GM21526 (cell line): ENCODE results near the gene NAIP.
"Not testable (repeated sequence)": the region's sequence is repeated elsewhere in the genome, so short reads cannot be mapped to it uniquely, and the experiment has no call there.

Source experiments
- ATAC-seq: cut with Tn5 transposase; IDR thresholded peaks from one replicate; pipeline ENCODE4 v1.9.1; 2021; ENCODE audit warnings: moderate library complexity; ENCODE audit not compliant: unreplicated experiment, low FRiP score

The NAIP gene, protein sequence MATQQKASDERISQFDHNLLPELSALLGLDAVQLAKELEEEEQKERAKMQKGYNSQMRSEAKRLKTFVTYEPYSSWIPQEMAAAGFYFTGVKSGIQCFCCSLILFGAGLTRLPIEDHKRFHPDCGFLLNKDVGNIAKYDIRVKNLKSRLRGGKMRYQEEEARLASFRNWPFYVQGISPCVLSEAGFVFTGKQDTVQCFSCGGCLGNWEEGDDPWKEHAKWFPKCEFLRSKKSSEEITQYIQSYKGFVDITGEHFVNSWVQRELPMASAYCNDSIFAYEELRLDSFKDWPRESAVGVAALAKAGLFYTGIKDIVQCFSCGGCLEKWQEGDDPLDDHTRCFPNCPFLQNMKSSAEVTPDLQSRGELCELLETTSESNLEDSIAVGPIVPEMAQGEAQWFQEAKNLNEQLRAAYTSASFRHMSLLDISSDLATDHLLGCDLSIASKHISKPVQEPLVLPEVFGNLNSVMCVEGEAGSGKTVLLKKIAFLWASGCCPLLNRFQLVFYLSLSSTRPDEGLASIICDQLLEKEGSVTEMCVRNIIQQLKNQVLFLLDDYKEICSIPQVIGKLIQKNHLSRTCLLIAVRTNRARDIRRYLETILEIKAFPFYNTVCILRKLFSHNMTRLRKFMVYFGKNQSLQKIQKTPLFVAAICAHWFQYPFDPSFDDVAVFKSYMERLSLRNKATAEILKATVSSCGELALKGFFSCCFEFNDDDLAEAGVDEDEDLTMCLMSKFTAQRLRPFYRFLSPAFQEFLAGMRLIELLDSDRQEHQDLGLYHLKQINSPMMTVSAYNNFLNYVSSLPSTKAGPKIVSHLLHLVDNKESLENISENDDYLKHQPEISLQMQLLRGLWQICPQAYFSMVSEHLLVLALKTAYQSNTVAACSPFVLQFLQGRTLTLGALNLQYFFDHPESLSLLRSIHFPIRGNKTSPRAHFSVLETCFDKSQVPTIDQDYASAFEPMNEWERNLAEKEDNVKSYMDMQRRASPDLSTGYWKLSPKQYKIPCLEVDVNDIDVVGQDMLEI (N-terminal part only)

DNA sequence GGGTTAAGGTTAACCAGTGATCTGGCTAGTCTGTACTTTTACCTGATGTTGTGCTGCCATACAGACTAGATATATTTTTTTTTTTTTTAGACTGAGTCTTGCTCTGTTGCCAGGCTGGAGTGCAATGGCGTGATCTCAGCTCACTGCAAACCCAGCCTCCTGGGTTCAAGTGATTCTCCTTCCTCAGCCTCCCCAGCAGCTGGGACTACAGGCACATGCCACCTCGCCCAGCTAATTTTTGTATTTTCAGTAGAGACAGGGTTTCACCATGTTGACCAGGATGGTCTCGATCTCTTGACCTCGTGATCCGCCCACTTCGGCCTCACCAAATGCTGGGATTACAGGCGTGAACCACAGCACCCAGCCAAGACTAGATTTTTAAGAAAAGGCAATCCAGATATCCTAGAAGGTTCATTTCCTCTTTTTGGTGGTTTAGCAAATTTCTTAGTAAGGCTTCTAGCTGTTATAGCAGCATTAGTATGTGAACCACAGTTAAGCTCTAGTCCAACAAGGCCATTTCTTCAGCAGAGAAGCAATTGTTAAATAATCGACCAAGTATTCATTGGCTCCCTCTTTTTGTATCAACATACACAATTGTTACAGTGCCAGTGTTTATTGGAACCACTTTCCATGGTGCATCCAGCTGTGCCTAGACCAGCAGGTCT is at the start of gene NAIP:
NAIP (minus strand) TSS at position 51 of the 665 bp plus-strand sequence. CDS start 12,424 bp downstream, outside the sequence.
- ATAC-seq: not testable (repeated sequence)

DNA sequence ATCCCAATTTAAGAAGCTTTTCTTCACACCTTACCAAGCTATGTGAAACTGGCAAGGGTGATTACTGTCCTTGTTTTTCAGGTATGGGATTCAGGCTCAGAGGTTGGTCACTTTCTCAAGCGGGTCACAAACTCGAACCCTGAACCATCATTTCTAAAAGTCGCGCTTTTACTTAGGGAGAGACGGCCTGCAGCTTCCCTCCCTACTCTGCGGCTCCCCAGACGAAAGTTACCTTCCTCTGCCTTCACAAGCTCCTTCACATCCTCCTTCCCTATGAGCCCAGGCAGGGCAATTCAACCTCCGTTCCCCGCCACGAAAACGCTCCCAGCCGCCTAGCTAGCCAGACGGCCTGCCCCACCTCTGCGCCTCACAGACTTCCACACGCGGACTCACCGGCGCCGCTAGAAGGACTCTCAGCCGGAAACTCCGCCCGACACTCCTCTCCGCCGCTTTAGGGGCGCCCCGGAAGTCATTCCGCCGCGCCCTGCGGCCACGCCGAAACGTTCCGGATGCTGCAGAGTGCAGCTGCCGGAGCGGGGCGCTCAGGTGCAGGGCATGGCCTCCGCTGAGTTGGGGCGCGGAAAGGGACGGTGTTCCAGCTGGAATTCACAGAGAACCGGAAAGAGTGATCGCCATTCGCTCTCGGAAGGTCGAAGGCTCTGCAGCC is 42.3 kb upstream of the NAIP start, which contains the start of gene GTF2H2:
GTF2H2 (minus strand) TSS at position 415 of the 667 bp plus-strand sequence. CDS start 4,913 bp downstream, outside the sequence.
- peak; percentile 98 for ATAC-seq

DNA sequence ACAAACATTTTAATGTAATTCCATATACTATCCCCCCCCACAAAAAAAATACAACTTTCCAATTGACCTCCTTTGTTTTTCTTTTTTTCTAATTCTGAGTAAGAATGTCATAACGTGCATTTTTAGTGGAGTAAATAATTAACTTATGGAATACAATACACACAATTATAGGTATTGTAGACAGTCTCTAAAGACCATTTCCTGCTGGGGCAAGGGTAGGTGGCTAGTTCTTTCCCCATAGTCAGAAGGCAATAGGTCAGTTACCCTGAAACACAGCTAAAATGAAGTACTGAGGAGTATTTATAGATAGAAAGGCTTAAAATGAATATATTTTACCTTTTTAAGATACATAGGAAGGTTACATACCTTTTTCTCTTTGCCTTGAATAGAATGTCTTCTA is 36.2 kb upstream of the NAIP start:
- not testable (repeated sequence) for ATAC-seq

DNA sequence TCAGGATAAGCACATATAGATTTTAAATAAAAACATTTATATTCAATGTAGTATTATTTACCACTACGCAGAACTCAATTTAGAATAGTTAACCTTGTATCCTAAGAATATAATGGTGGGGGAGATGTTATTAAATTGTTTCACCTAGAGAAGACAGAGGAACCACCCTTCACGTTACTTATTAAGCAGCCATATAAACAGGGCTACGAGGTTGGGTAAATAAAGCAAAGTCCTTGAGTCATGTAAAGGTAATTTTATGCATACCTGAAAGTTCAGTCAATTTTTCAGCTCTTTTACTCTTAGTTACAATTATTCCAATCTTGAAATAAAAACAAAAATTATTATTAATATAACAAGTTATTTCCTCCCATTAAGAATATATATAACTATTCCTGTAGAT is 34.3 kb upstream of the NAIP start:
- not testable (repeated sequence) for ATAC-seq

DNA sequence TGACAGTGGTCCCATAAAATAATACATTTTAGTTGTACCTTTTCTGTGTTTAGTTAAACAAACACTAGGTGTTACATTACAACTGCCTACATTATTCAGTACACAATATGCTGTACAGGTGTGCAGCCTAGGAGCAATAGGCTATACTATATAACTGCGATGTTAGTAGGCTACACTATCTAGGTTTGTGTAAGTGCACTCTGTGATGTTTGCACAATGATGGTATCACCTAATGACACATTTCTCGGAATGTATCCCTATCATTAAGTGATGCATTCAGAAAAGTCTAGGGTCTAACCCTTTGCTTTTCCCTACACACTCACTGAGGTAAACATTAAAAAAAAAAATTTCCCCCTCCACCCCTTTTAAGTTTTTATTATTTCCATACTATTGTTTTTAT is 19.7 kb upstream of the NAIP start:
- ATAC-seq: not testable (repeated sequence)

DNA sequence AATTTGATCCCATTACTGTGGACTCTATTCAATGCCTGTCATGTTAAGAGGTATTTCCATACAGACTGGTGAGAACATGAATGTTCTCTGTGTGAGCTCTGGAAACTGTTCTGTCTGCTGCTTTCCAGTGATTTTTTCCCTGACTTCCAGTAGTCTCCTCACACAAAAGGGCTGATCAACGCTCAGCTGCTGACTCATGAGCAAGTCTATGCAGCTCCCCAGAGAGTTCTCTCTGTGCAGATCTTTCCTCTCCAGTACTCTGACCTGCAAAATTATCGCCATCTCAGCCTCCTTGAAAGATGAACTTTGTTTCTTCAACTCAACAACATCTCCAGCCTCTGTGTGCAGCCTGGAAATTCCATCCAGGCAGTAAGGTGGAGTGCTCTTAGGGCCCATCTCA is 19.0 kb upstream of the NAIP start:
- not testable (repeated sequence) for ATAC-seq

DNA sequence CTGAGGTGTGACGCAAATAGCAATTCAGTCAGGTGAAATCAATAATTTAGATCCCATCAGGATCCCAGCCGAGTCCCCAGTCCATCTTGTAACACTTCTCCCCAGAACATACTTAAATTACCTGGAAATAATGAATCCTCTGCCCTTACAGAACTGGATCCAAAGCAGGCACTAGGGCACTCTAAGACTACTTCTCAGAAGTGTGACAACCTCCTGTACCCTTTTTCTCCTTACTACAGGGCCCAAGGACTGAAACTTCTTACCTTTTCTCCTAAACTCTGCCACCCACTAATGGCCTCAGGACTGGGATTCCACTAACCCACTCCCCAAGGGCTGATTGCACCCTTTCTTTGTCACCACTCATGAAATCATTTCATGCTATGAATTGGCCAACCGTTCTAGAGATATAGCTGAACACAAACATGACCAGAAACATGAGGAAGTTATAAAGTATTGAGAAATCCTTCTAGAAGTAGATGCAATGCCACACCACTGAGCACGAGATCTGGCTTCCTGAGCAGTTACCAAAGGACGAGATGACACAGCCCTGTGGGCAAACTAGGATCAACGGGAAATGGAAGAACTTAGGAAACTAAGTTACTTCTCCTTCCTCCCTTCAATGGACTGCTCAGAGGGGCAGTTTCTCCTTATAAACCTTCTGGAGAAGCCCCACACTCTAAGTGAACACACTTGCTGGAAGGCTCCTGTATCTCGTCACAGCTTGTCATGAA is 6.1 kb upstream of the NAIP start:
- not testable (repeated sequence) for ATAC-seq

DNA sequence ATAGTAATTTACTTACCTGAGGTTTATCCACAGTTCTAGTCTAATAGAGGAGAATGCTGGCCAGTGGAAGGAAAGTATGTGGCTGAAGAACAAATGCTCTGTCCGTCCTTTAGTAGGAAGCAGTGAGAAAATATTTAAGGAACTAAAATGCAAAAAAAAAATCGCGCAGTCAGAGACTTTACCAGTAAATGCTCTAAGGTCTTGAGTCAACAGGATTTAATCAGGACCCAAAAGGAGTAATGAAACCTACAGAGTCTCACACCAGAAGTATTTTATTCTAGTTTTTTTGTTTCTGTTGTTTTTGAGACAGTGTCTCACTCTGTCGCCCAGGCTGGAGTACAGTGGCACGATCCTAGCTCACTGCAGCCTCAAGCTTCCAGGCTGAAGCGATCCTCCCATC is 4.5 kb downstream of the NAIP start:
- ATAC-seq: not testable (repeated sequence)

DNA sequence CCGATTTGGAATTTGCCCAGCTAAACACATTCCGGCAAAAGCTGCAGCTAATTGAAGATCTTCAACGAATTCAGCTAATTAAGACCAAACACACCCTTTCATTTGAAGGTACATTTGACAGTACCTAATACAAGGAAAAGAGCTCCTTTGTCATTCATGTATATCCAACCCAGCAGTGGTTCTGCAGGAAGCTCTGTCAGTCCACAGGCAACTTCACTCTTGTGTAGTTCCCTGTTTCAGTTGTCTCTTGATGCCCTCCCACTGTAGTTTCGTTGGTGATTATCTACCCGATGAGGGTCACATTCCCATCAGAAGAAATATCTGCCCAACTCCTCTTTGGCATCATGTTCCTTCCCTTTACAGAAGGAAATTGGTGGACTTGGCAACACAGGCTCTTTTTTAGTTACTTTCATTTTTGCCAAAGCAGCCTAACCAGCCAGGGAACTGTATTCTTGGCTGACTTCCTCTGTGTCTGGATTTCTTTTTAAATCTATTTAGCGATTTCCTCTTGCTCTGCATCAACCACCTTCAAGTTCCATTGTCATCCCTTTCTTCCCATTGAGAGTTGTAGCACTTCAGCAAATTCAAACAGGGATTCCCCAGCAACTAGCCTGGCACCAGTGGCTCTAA is 6.6 kb downstream of the NAIP start:
- ATAC-seq: not testable (repeated sequence)

DNA sequence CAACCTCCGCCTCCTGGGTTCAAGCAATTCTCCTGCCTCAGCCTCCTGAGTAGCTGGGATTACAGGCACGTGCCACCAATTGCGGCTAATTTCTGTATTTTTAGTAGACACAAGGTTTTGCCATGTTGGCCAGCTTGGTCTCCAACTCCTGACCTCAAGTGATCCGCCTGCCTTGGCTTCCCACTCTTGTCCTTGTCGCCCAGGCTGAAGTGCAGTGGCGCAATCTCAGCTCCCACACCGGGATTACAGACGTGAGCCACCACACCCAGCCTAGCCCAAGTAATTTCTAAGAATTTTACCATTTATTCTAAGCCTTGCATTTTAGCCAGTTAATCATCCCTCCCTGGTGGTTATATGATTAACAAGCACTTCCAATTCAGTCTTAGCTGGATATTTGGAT is 11.0 kb downstream of the NAIP start:
- no peak for ATAC-seq

DNA sequence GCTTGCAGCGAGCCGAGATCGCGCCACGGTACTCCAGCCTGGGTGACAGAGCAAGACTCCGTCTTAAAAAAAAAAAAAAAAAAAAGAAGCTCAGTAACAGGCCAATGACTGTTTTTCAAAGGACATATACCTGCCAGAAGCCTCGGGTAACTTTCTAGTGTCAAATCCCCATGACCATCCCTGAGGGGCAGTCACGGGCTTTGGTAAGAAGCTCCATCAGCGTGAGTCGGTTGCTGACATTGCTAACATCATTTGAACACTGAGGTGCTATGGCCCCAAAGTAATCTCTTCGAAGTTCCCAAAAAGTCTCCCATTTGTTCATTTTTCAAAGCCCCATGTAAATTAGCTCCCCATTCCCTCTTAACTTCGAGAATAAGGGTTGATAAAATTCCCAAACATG is 11.6 kb downstream of the NAIP start:
- no peak for ATAC-seq

DNA sequence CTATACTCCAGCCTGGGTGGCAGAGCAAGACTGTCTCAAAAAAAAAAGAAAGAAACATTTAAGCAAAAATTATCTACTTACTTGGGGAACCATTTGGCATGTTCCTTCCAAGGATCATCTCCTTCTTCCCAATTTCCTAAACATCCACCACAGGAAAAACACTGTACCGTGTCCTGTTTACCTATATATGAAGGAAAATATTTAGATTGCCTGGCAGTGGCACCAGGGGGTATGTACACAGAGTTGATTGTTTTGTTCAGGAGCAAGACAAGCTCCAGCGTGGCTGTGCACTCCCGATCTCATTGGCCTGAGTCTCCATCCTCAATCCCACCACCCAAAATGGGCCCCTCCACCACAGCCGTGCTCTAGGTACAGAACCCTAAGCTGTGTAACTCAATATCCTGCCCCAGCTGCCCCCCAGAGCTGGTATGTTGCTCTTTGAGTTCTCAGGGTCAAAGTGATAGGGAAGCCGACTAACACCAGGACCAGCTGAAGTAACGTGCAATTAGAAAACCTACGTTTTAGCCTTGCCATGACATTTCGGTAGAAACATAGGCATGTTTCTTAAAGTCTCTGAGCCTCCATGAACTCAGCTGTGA is 13.8 kb downstream of the NAIP start:
- ATAC-seq: no peak

DNA sequence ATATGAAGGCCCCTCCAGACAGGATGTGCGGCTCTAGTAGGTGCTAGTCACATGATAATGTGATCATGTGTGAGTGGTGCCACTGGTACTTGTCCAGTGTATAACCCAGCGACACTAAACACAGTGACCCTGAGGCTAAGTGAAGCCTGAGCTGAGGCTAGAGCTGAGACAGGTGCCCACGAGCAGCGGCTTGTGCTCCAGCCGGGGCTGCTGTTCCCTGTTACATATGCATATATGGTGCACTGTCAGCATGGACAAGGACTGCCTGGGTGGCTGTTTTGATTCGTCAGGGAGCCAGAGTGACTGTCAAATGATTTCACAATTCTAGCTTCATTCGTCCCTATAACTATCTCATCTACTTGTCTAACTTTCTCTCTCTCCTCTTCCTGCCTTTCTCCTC is 18.2 kb downstream of the NAIP start:
- not testable (repeated sequence) for ATAC-seq

DNA sequence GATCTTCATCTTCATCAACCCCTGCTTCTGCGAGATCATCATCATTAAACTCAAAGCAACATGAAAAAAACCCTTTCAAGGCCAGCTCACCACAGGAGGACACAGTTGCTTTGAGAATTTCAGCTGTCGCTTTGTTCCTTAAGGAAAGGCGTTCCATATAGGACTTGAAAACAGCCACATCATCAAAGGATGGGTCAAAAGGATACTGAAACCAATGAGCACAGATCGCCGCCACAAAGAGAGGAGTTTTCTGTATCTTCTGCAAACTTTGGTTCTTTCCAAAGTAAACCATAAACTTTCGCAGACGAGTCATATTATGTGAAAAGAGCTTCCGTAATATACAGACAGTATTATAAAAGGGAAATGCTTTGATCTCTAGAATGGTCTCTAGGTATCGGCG is 40.3 kb downstream of the NAIP start:
- not testable (repeated sequence) for ATAC-seq

DNA sequence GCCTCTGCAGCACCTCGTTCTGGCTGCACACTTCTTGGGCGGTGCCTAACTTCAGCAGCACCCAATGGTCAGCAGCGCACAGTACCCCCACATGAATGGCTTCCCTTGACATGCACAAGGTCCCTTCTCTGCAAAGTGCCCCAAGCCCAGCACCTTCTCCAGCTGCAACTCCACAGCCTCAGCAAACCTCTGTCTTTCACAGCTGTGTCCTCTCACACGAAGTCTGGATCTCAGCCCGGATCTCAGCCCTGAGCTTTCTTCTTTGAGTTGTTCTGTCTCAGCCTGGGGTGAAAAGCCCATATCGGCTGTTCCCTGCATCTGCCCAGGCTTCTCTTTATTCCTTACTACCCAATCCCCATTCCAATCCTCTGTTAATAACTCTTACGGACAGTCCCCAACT is 57.9 kb downstream of the NAIP start:
- ATAC-seq: not testable (repeated sequence)

DNA sequence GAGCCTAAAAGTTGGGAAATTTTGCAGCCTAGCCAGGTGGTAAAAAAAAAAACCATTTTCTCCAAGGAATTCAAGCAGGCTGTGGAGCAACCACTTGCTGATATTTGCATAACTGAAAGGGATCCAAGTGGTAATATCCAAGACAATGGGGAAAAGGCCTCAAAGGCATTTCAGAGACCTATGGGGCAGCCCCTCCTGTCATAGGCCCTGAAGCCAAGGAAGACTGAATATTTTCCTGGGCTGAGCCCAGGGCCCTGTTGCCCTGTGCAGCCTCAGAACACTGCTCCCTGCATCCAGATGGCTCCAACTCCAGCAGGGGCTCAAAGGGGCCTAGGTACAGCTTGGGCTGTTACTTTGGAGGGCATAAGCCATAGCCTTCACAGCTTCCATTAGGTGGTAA is 60.6 kb downstream of the NAIP start:
- ATAC-seq: not testable (repeated sequence)

DNA sequence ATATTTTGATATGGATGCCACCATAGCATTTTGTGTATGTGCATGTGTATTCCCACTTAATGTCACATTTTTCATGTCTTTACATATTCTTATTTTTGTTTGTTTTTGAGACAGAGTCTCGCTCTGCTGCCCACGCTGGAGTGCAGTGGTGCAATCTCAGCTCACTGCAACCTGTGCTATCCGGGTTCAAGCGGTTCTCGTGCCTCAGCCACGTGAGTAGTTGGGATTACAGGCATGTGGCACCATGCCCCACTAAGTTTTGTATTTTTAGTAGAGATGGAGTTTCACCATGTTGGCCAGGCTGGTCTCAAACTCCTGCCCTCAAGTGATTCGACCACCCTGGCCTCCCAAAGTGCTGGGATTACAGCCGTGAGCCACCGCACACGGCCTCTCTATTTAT is 72.1 kb downstream of the NAIP start:
- not testable (repeated sequence) for ATAC-seq

DNA sequence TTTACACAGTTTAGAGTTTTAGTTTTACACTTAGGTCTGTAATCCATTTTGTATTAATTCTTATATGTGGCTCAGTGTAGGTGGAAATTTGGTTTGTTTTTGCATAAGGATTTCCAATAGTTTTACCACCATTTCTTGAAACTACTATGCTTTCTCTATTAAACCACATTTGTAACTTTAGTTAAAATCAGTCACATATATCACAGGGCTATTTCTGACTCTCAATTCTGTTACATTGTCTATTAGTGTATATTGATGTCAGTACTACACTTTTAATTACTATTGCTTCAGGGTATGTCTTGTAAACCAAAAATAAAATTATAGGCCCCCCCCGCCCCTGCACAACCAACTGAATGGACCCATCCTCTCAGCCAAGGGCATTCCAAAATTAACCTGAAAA is 92.6 kb downstream of the NAIP start:
- not testable (repeated sequence) for ATAC-seq
